OCI-LY1 (cell line): ENCODE measurements around the gene RAB6B.

Source experiments
- H2AFZ ChIP-seq: fragments of 200-600 bp; sonication (generic), shearing (Covaris generic); 2 replicates; pipeline ENCODE4 v1.6.0; 2014; ENCODE audit warnings: antibody characterized with exemption, mild to moderate bottlenecking, low read length
- H3F3A ChIP-seq: fragments of 200-600 bp; sonication (generic), shearing (Covaris generic); 2 replicates; pipeline ENCODE4 v1.6.0; 2014; ENCODE audit warnings: mild to moderate bottlenecking, antibody characterized with exemption, low read length, moderate library complexity; ENCODE audit not compliant: insufficient read depth
- H3K27ac ChIP-seq: fragments of 200-600 bp; sonication (generic); 2 replicates; pipeline ENCODE4 v1.5.1; 2014; ENCODE audit warnings: low read length, mixed run types, mild to moderate bottlenecking, low read depth; ENCODE audit not compliant: poor library complexity, severe bottlenecking
- H3K27me3 ChIP-seq: fragments of 200-600 bp; sonication (generic); 2 replicates; pipeline ENCODE4 v1.6.0; 2014; ENCODE audit warnings: antibody characterized with exemption, mild to moderate bottlenecking, low read length, moderate library complexity; ENCODE audit not compliant: insufficient read depth
- H3K36me3 ChIP-seq: fragments of 200-600 bp; sonication (generic); 2 replicates; pipeline ENCODE4 v1.6.1; 2014; ENCODE audit warnings: mild to moderate bottlenecking, antibody characterized with exemption, low read length, moderate library complexity, mixed read lengths; ENCODE audit not compliant: insufficient read depth
- H3K4me1 ChIP-seq: fragments of 200-600 bp; sonication (generic); 2 replicates; pipeline ENCODE4 v1.5.1; 2014; ENCODE audit warnings: mild to moderate bottlenecking, low read length, moderate library complexity; ENCODE audit not compliant: insufficient read depth, severe bottlenecking
- H3K4me2 ChIP-seq: fragments of 200-600 bp; sonication (generic), shearing (Covaris generic); 2 replicates; pipeline ENCODE4 v1.6.1; 2014; ENCODE audit warnings: low read length
- H3K4me3 ChIP-seq: fragments of 200-600 bp; sonication (generic); 2 replicates; pipeline ENCODE4 v1.5.1; 2014; ENCODE audit warnings: low read length, low read depth, mild to moderate bottlenecking, mixed read lengths; ENCODE audit not compliant: poor library complexity, severe bottlenecking
- H3K79me2 ChIP-seq: fragments of 200-600 bp; shearing (Covaris generic); 2 replicates; pipeline ENCODE4 v1.6.1; 2016; ENCODE audit warnings: mixed run types, low read length, mixed read lengths; ENCODE audit not compliant: insufficient read depth
- H3K9ac ChIP-seq: fragments of 200-600 bp; sonication (generic), shearing (Covaris generic); 2 replicates; pipeline ENCODE4 v1.6.1; 2014; ENCODE audit warnings: mild to moderate bottlenecking, low read length, mixed read lengths
- H3K9me2 ChIP-seq: fragments of 200-600 bp; sonication (generic), shearing (Covaris generic); 2 replicates; pipeline ENCODE4 v1.6.1; 2014; ENCODE audit warnings: low read depth, mild to moderate bottlenecking, low read length, mixed read lengths
- H3K9me3 ChIP-seq: fragments of 200-600 bp; shearing (Covaris generic); 2 replicates; pipeline ENCODE4 v1.6.1; 2014; ENCODE audit warnings: low read length, mixed read lengths
- H4K20me1 ChIP-seq: fragments of 200-600 bp; sonication (generic), shearing (Covaris generic); 2 replicates; pipeline ENCODE4 v1.6.0; 2016; ENCODE audit warnings: mild to moderate bottlenecking, low read length; ENCODE audit not compliant: insufficient read depth
- EZH2 ChIP-seq: fragments of 200-600 bp; sonication (generic), shearing (Covaris generic); IDR thresholded peaks from 2 replicates; pipeline ENCODE4 v1.8.0; 2017; ENCODE audit warnings: borderline replicate concordance, mixed run types, mild to moderate bottlenecking, antibody characterized with exemption, low read length, moderate library complexity, mixed read lengths
- TF ChIP-seq, protein P1 (sequence below): fragments of 200-600 bp; sonication (generic), shearing (Covaris generic); IDR thresholded peaks from 2 replicates; pipeline ENCODE4 v1.5.1; 2017; ENCODE audit warnings: mild to moderate bottlenecking, antibody characterized with exemption, low read length, moderate library complexity, mixed read lengths

Gene RAB6B

DNA sequence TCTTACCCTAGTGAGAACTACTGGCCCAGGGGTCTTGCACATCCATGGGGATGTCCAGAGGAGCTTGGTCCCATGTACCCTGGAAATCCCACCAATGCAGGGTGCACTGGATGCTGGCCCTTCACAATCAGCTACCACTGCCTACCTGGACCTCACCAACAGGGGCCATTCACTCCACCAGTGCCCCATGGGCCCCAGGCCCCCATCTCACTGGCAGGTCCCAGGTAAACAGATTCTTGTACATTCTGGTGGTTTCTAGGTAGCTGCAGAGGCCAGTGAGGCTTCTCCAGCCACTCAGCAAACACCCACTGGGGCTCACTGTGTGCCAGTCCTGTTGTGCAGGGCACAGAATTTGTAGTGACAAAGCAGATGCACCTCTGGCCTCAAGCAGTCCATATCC lies 24.9 kb downstream of the RAB6B start:
- H4K20me1 ChIP-seq, result no peaks in the 10 kb centered on the region

DNA sequence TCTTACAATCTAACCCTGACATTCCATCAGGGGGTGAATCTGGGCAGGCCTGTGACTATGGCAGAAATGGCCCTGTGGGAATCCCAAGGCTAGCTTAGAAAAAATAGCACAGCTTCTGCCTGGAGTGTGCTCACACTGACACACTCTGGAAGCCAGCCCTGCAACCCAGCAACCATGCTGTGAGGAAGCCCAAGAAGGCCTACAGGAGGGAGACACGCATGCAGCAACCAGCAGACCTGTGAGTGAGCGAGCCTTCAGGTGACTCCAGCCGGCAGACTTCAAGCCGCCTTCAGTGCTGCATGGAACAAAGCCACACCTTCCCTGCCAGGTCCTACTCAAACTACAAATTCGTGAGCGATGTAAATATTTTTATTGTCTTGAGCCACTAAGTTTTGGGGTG lies 26.1 kb downstream of the RAB6B start:
- H3K27me3 ChIP-seq, result no peaks in the 10 kb centered on the region; the same call in 1 of the 2 replicates
- H3K4me2 ChIP-seq, result no peak overlapping the region
- no peaks in the 10 kb centered on the region for H3K79me2 ChIP-seq
- no peaks in the 10 kb centered on the region for H3K4me1 ChIP-seq
- no peaks in the 10 kb centered on the region for H4K20me1 ChIP-seq
- no peaks in the 10 kb centered on the region for H3K9me3 ChIP-seq
- H3K9me2 ChIP-seq, result no peaks in the 10 kb centered on the region
- no peaks in the 10 kb centered on the region for H3F3A ChIP-seq
- no peak for TF ChIP-seq EZH2
- TF ChIP-seq, protein P1, sequence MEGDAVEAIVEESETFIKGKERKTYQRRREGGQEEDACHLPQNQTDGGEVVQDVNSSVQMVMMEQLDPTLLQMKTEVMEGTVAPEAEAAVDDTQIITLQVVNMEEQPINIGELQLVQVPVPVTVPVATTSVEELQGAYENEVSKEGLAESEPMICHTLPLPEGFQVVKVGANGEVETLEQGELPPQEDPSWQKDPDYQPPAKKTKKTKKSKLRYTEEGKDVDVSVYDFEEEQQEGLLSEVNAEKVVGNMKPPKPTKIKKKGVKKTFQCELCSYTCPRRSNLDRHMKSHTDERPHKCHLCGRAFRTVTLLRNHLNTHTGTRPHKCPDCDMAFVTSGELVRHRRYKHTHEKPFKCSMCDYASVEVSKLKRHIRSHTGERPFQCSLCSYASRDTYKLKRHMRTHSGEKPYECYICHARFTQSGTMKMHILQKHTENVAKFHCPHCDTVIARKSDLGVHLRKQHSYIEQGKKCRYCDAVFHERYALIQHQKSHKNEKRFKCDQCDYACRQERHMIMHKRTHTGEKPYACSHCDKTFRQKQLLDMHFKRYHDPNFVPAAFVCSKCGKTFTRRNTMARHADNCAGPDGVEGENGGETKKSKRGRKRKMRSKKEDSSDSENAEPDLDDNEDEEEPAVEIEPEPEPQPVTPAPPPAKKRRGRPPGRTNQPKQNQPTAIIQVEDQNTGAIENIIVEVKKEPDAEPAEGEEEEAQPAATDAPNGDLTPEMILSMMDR, result no peak
- no peak overlapping the region for H2AFZ ChIP-seq
- no peaks in the 10 kb centered on the region for H3K36me3 ChIP-seq
- H3K4me3 ChIP-seq, result no peak overlapping the region
- no peak overlapping the region for H3K9ac ChIP-seq
- no peak overlapping the region for H3K27ac ChIP-seq

More for the DNA sequence above, 24.9 kb downstream of the RAB6B start:
- no peaks in the 10 kb centered on the region for H3K79me2 ChIP-seq
- no peak overlapping the region for H3K27ac ChIP-seq
- no peak overlapping the region for H2AFZ ChIP-seq
- no peaks in the 10 kb centered on the region for H3K4me1 ChIP-seq
- H3K9me2 ChIP-seq, result no peaks in the 10 kb centered on the region
- no peak overlapping the region for H3K4me3 ChIP-seq
- H3K36me3 ChIP-seq, result no peaks in the 10 kb centered on the region
- no peak overlapping the region for H3K9ac ChIP-seq
- H3K27me3 ChIP-seq, result no peaks in the 10 kb centered on the region; the same call in 1 of the 2 replicates
- H3F3A ChIP-seq, result no peaks in the 10 kb centered on the region
- no peak overlapping the region for H3K4me2 ChIP-seq
- TF ChIP-seq, protein P1, result no peak
- no peak for TF ChIP-seq EZH2
- no peaks in the 10 kb centered on the region for H3K9me3 ChIP-seq

DNA sequence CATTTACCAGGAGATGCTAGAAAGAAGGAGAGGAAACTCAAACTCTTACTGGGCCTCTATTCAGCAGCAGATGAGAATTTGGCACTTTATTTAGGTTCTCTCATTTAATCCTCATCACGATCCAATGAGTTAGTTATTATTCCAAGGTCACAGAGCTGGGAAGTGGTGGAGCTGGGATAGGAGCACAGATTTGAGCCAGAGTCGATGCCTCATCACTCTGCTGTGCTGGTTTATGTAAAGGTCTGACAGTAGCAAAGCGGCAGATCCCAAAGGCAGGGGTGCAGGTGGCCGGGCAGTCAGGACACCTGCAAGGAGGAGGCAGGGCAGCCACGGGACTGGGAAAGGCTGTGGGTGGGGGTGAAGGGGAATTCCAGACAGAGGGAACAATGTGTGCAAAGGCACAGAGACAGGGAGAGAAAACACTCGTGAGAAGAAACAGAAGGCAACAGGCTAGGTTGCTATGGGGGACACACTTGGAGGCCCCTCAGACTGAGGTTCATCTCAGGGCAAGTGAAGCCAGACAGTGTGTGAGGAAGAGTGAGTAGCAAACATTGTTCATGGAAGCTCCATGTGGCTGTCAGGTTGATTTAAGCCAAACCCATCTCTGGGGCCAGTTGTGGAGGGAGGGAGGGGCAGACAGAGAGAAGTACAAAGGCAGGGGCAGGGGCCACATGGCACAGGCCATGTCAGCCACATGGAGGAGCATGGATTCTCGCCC lies 26.8 kb downstream of the RAB6B start:
- Histone ChIP-seq H3K36me3 (no peaks in the 10 kb centered on the region), H3K4me1 (no peaks in the 10 kb centered on the region), H3K27me3 (no peaks in the 10 kb centered on the region; the same call in 1 of the 2 replicates), H3K9me3 (no peaks in the 10 kb centered on the region), H3K9ac (no peak overlapping the region), H4K20me1 (no peaks in the 10 kb centered on the region), H3K4me3 (no peak overlapping the region), H3K27ac (no peak overlapping the region), H3K9me2 (no peaks in the 10 kb centered on the region), H3K4me2 (no peak overlapping the region), H3F3A (no peaks in the 10 kb centered on the region), H3K79me2 (no peaks in the 10 kb centered on the region), H2AFZ (no peak overlapping the region)
- no peak for TF ChIP-seq EZH2

DNA sequence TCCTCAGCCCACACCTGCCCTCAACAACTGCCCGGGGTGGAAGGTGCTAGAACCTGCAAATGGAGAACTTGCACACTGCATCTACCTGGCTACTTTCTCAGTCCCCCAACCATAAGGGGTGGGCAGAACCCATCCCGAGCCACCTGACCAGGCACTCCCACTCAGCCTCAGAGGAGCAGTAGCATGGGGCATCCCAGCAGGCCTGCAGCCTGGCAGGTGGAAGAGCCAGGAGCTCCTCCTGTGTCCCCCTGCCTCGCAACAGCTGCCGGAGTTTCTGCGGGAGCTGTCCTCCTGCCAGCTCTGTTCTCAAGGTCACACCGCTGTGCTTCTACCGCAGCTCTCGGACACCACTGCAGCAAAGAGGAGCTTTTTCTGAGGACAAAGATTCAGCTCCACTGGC lies 27.5 kb downstream of the RAB6B start:
- H3K27me3 ChIP-seq, result no peaks in the 10 kb centered on the region
- H3K4me2 ChIP-seq, result no peak overlapping the region
- TF ChIP-seq EZH2, result no peak
- TF ChIP-seq, protein P1, result no peak
- no peak overlapping the region for H3K9ac ChIP-seq
- H3K9me3 ChIP-seq, result no peaks in the 10 kb centered on the region
- no peaks in the 10 kb centered on the region for H4K20me1 ChIP-seq
- H2AFZ ChIP-seq, result no peak overlapping the region
- no peaks in the 10 kb centered on the region for H3K9me2 ChIP-seq
- no peak overlapping the region for H3K4me3 ChIP-seq
- no peaks in the 10 kb centered on the region for H3F3A ChIP-seq
- no peaks in the 10 kb centered on the region for H3K4me1 ChIP-seq
- H3K36me3 ChIP-seq, result no peaks in the 10 kb centered on the region
- H3K79me2 ChIP-seq, result no peaks in the 10 kb centered on the region
- no peak overlapping the region for H3K27ac ChIP-seq
